Activated CD8-positive, alpha-beta T cell treated with anti-CD3 and anti-CD28 coated beads, Interleukin-2, amount 10 ng/mL, durations not matched to agents 7 days and 5 days (primary cell): ENCODE results near the gene KIF5A. TPM values are rescaled to one million over a fixed set of nuclear protein-coding genes. Genes with fewer than 3 reads are reported as not detected.
"Not testable (repeated sequence)": the region's sequence is repeated elsewhere in the genome, so short reads cannot be mapped to it uniquely, and the experiment has no call there.

Experiments used
- ATAC-seq: fragments of 150-1000 bp; cut with Tn5 transposase; one replicate; pipeline ENCODE4 v1.10.0; 2021; ENCODE audit warnings: moderate library complexity
- CTCF ChIA-PET: fragments of 350-600 bp; sonication (Branson Sonifier 250); formaldehyde crosslinking; loops from one replicate; lab custom pipeline; 2021; ENCODE audit warnings: antibody characterized with exemption; lab: Charles Lee
- POLR2A ChIA-PET: fragments of 350-600 bp; sonication (Branson Sonifier 250); formaldehyde crosslinking; loops from one replicate; lab custom pipeline; 2021; ENCODE audit warnings: antibody characterized with exemption; lab: Charles Lee
- DNase-seq: peaks from one replicate; pipeline ENCODE4 v3.0.0-alpha.2; 2020
- H3K27ac Mint-ChIP-seq: one replicate; pipeline ENCODE4 v1.8.0; 2021; ENCODE audit warnings: mild to moderate bottlenecking, mixed read lengths
- H3K27me3 Mint-ChIP-seq: one replicate; pipeline ENCODE4 v1.8.0; 2021; ENCODE audit warnings: low read depth, mixed read lengths
- H3K36me3 Mint-ChIP-seq: one replicate; pipeline ENCODE4 v1.8.0; 2021; ENCODE audit warnings: low read depth, mixed read lengths
- H3K4me1 Mint-ChIP-seq: one replicate; pipeline ENCODE4 v1.8.0; 2021; ENCODE audit warnings: low read depth, mixed read lengths
- H3K4me3 Mint-ChIP-seq: one replicate; pipeline ENCODE4 v1.8.0; 2021; ENCODE audit warnings: mild to moderate bottlenecking, mixed read lengths
- H3K9me3 Mint-ChIP-seq: one replicate; pipeline ENCODE4 v1.8.0; 2022; ENCODE audit warnings: mixed read lengths; ENCODE audit not compliant: insufficient read depth
- total RNA-seq, 2 experiments: library from RNA; stranded (reverse); gene quantifications; one replicate each; pipeline ENCODE4 v1.2.3, GENCODE V29; 2021

Gene KIF5A
- total RNA-seq, 2 experiments from 2014 or later, result 0.99 to 1.4 TPM

DNA sequence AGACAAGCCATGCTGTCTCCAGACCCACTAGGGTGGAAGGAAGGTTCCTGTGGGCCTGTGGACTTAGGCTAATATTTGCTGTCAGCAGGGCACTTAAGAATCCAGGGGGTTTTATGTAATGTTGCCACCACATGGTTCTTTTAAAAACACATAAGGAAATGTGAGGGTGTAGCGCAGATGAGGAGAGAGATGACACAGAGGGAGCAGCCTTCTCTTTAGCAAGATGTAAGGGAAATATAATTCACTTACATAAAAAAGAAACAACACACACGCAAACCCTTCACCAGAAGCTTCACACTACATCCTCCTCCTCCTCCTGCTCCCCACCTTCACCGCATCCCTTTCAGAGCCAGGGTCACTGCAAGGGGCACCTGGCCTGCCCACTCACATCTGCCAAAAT lies 36.3 kb downstream of the KIF5A start:
- no peak overlapping the region for H3K4me3 Mint-ChIP-seq
- no peak overlapping the region for H3K27ac Mint-ChIP-seq
- H3K27me3 Mint-ChIP-seq, result no peaks in the 10 kb centered on the region
- ChIA-PET CTCF (interaction anchor here (1.6 to 5.9 kb wide), 3 partner anchors 35 to 48 kb away, joined by 5 to 87 read pairs (median 32); partner anchors contain the start of gene B4GALNT1), POLR2A (no interaction called here)
- peaks cover 11% of the 10 kb centered on the region for H3K4me1 Mint-ChIP-seq
- no peak for DNase-seq
- no peaks in the 10 kb centered on the region for H3K36me3 Mint-ChIP-seq
- no peak for ATAC-seq
- no peaks in the 10 kb centered on the region for H3K9me3 Mint-ChIP-seq

GRCh38 chr12:57586832-57587429 lies 37.1 kb downstream of the KIF5A start:
- ChIA-PET CTCF (interaction anchor here (1.0 kb wide), 1 partner anchor 28 kb away, joined by 4 read pairs; no protein-coding TSS in a partner anchor), POLR2A (no interaction called here)
- H3K27ac Mint-ChIP-seq, result no peak overlapping the region
- ATAC-seq (no peak), DNase-seq (no peak)
- H3K27me3 Mint-ChIP-seq, result no peaks in the 10 kb centered on the region
- no peaks in the 10 kb centered on the region for H3K9me3 Mint-ChIP-seq
- H3K4me1 Mint-ChIP-seq, result peaks cover 16% of the 10 kb centered on the region
- H3K4me3 Mint-ChIP-seq, result no peak overlapping the region
- H3K36me3 Mint-ChIP-seq, result no peaks in the 10 kb centered on the region

- H3K27me3 Mint-ChIP-seq, H3K27ac Mint-ChIP-seq, H3K36me3 Mint-ChIP-seq, H3K4me3 Mint-ChIP-seq, DNase-seq, POLR2A ChIA-PET, H3K9me3 Mint-ChIP-seq, ATAC-seq: not testable (repeated sequence)
- H3K4me1 Mint-ChIP-seq, result peaks cover 28% of the 10 kb centered on the region
- CTCF ChIA-PET, result interaction anchor here (2.6 kb wide), 1 partner anchor 31 kb away, joined by 10 read pairs; no protein-coding TSS in a partner anchor
Measured at GRCh38 chr12:57588951-57589610, 39.2 kb downstream of the KIF5A start.

DNA sequence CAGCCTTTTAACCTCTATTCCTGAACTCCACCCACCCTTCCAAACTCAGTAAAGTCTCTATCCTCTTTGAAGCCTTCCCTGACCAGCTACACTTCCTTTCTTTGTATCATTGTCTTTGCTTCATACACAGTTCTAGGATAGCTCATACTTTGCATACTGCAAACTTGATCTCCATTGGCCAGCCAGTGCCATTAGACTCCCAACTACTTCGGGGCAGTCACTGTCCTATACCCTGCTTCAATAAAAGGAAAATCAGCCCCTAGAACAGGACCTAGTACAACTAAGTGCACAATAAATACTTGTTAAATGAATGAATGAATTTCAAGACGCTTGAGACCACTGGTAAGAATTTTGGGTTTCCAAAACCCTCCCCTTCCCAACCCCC lies 40.6 kb downstream of the KIF5A start:
- ChIA-PET CTCF (interaction anchor here (0.6 to 4.8 kb wide), 5 partner anchors 8 to 167 kb away, joined by 3 to 49 read pairs (median 4); partner anchors contain the start of gene B4GALNT1), POLR2A (interaction anchor here (1.0 to 2.4 kb wide), 6 partner anchors 9 to 129 kb away, joined by 3 to 12 read pairs (median 4); partner anchors contain the start of gene ARHGEF25)
- peaks cover 28% of the 10 kb centered on the region for H3K4me1 Mint-ChIP-seq
- peak overlapping the region; percentile 84 for H3K27ac Mint-ChIP-seq
- ATAC-seq (no peak), DNase-seq (no peak)
- H3K27me3 Mint-ChIP-seq, result no peaks in the 10 kb centered on the region
- H3K36me3 Mint-ChIP-seq, result peaks cover 14% of the 10 kb centered on the region
- peak overlapping the region; percentile 85 for H3K4me3 Mint-ChIP-seq
- H3K9me3 Mint-ChIP-seq, result no peaks in the 10 kb centered on the region

- Mint-ChIP-seq H3K27ac (peak within 1 kb of the TSS; percentile 84), H3K4me1 (peaks cover 28% of the 10 kb centered on the region), H3K9me3 (no peaks in the 10 kb centered on the region), H3K27me3 (no peaks in the 10 kb centered on the region), H3K4me3 (peak within 1 kb of the TSS; percentile 85), H3K36me3 (peaks cover 18% of the 10 kb centered on the region)
- ATAC-seq (peak; percentile 96), DNase-seq (peak; percentile 85)
- CTCF ChIA-PET, result interaction anchor here (0.9 to 4.8 kb wide), 7 partner anchors 8 to 166 kb away, joined by 3 to 49 read pairs (median 4); partner anchors contain the start of genes ARHGEF25 and B4GALNT1
- POLR2A ChIA-PET, result interaction anchor here (0.7 to 2.4 kb wide), 8 partner anchors 9 to 129 kb away, joined by 3 to 12 read pairs (median 4); partner anchors contain the start of gene ARHGEF25
Measured at GRCh38 chr12:57590864-57591781, 41.3 kb downstream of the KIF5A start, which contains the start of gene PIP4K2C. Gene PIP4K2C, plus strand, starts transcription at chr12:57591192. Its CDS starts 98 bp downstream, at chr12:57591290.

DNA sequence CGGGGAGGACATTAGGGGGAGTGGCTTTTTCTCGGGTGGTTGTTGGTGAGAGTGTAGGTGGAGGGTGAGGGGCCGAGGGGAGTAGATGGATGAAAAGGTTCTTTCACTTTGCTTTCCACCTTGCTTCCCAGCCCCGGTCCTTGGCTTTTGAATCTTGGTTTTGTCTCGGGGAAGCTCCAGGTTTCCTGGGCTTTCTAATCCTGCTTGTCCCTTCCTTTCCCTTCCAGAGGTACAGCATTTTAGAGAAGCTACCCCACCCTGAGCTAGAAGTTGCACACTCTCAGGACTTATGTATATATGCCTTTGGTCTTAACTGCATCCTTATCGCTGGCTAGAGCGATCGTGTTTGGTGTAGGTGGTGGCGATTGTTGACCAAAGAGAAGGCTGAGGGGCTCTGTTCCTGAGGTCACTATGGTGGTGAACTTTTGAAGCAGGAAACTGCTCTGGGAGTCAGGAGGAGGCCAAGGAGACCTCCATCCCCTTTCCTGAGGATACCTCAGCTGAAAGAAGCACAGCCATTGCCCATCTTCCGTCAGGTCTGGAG lies 42.0 kb downstream of the KIF5A start:
- ATAC-seq, result no peak

DNA sequence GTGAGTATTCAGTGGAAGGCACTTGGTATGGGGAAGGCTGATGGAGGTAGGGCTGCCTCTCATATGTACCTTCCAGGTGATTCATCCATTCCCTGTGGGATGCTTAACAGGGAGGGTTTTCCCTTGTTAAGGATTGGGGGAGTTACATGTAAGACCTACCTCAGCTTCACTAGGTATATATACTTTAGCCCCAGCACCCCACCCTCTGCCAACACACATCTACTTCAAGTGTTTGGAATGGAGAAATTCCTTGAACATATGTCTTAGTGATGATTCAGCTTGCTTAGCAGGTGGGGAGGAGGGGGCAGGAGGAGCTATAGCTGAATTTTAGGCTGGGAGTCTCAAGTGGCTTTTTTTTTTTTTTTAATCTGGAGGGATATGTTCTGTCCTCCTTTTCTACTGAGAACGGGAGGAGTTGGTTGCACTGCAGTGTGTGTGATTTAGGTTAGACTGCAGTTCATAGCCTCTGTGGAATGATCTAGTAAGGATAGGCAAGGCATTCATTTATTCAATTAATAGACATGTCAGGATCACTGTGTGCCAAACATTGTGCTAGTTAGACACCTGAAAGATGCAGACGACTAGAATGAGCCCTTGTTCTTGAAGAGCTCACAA lies 42.8 kb downstream of the KIF5A start:
- H3K4me1 Mint-ChIP-seq, result peaks cover 28% of the 10 kb centered on the region
- ChIA-PET POLR2A (interaction anchor here (0.7 to 2.2 kb wide), 3 partner anchors 13 to 73 kb away, joined by 3 to 12 read pairs (median 5); no protein-coding TSS in a partner anchor), CTCF (interaction anchor here (0.9 to 4.8 kb wide), 9 partner anchors 10 to 164 kb away, joined by 3 to 49 read pairs (median 4); no protein-coding TSS in a partner anchor)
- H3K9me3 Mint-ChIP-seq, result no peaks in the 10 kb centered on the region
- peak overlapping the region; percentile 85 for H3K4me3 Mint-ChIP-seq
- peaks cover 26% of the 10 kb centered on the region for H3K36me3 Mint-ChIP-seq
- no peak overlapping the region for H3K27ac Mint-ChIP-seq
- DNase-seq (no peak), ATAC-seq (no peak)
- H3K27me3 Mint-ChIP-seq, result no peaks in the 10 kb centered on the region

More for the DNA sequence above, 42.0 kb downstream of the KIF5A start:
- Mint-ChIP-seq H3K27me3 (no peaks in the 10 kb centered on the region), H3K27ac (peak overlapping the region; percentile 84), H3K4me3 (peak overlapping the region; percentile 85), H3K36me3 (peaks cover 21% of the 10 kb centered on the region), H3K9me3 (no peaks in the 10 kb centered on the region), H3K4me1 (peaks cover 28% of the 10 kb centered on the region)
- POLR2A ChIA-PET, result interaction anchor here (0.7 to 2.4 kb wide), 6 partner anchors 8 to 72 kb away, joined by 3 to 12 read pairs (median 4); partner anchors contain the start of gene ARHGEF25
- no peak for DNase-seq
- CTCF ChIA-PET, result interaction anchor here (0.9 to 4.8 kb wide), 9 partner anchors 8 to 165 kb away, joined by 3 to 49 read pairs (median 4); partner anchors contain the start of gene ARHGEF25

- H3K27ac Mint-ChIP-seq, result no peak overlapping the region
- ChIA-PET CTCF (interaction anchor here (1.1 to 4.8 kb wide), 9 partner anchors 10 to 163 kb away, joined by 3 to 49 read pairs (median 4); no protein-coding TSS in a partner anchor), POLR2A (interaction anchor here (0.6 to 1.3 kb wide), 2 partner anchors 10 to 12 kb away, joined by 3 to 5 read pairs; no protein-coding TSS in a partner anchor)
- no peaks in the 10 kb centered on the region for H3K27me3 Mint-ChIP-seq
- no peak overlapping the region for H3K4me3 Mint-ChIP-seq
- DNase-seq (no peak), ATAC-seq (no peak)
- H3K9me3 Mint-ChIP-seq, result no peaks in the 10 kb centered on the region
- peaks cover 28% of the 10 kb centered on the region for H3K36me3 Mint-ChIP-seq
- peaks cover 28% of the 10 kb centered on the region for H3K4me1 Mint-ChIP-seq
Measured at GRCh38 chr12:57593187-57593586, 43.3 kb downstream of the KIF5A start.

- H3K27me3 Mint-ChIP-seq, result no peaks in the 10 kb centered on the region
- POLR2A ChIA-PET, result interaction anchor here (0.5 to 0.9 kb wide), 3 partner anchors 9 to 173 kb away, joined by 3 to 4 read pairs (median 3); partner anchors contain the start of gene PIP4K2C
- no peak for DNase-seq
- no peaks in the 10 kb centered on the region for H3K9me3 Mint-ChIP-seq
- no peak for ATAC-seq
- H3K27ac Mint-ChIP-seq, result no peak overlapping the region
- CTCF ChIA-PET, result interaction anchor here (0.8 to 1.8 kb wide), 4 partner anchors 9 to 33 kb away, joined by 3 to 8 read pairs (median 4); partner anchors contain the start of gene B4GALNT1
- peaks cover 53% of the 10 kb centered on the region for H3K36me3 Mint-ChIP-seq
- H3K4me1 Mint-ChIP-seq, result peaks cover 19% of the 10 kb centered on the region
- no peak overlapping the region for H3K4me3 Mint-ChIP-seq
Measured at GRCh38 chr12:57600395-57600794, 50.6 kb downstream of the KIF5A start.

- H3K36me3 Mint-ChIP-seq, result peaks cover 42% of the 10 kb centered on the region
Measured at GRCh38 chr12:57602544-57602943, 52.7 kb downstream of the KIF5A start.

More at GRCh38 chr12:57602544-57602943, 52.7 kb downstream of the KIF5A start:
- ChIA-PET POLR2A (no interaction called here), CTCF (interaction anchor here (1.5 to 1.7 kb wide), 2 partner anchors 19 to 20 kb away, joined by 4 to 8 read pairs; no protein-coding TSS in a partner anchor)
- Mint-ChIP-seq H3K27ac (no peak overlapping the region), H3K4me3 (no peak overlapping the region), H3K27me3 (no peaks in the 10 kb centered on the region), H3K4me1 (peaks cover 24% of the 10 kb centered on the region), H3K9me3 (no peaks in the 10 kb centered on the region)
- ATAC-seq (no peak), DNase-seq (no peak)
